Astrocyte (in vitro differentiated cells and primary cell): ENCODE measurements around the gene ERO1A. TPM values are rescaled to one million over a fixed set of nuclear protein-coding genes. Genes with fewer than 3 reads are reported as not detected.
"Not testable (repeated sequence)": the region's sequence is repeated elsewhere in the genome, so short reads cannot be mapped to it uniquely, and the experiment has no call there.

Experiments
- DNase-seq: peaks from one replicate; pipeline ENCODE4 v3.0.0-alpha.2; 2010; ENCODE audit warnings: low read depth
- FAIRE-seq: peaks from 2 replicates; lab custom pipeline; 2011; peaks lifted over from hg19 to GRCh38; lab: Jason Lieb, UNC
- H2AFZ ChIP-seq: 2 replicates; pipeline ENCODE4 v1.6.0; 2012; ENCODE audit warnings: low read depth, low read length, inconsistent platforms
- H3K27ac ChIP-seq: 2 replicates; pipeline ENCODE4 v1.5.1; 2011; ENCODE audit warnings: low read depth, low read length, inconsistent platforms
- H3K27me3 ChIP-seq: 2 replicates; pipeline ENCODE4 v1.6.0; 2011; ENCODE audit warnings: low read length, inconsistent platforms; ENCODE audit not compliant: insufficient read depth
- H3K36me3 ChIP-seq: 2 replicates; pipeline ENCODE4 v1.5.1; 2011; ENCODE audit warnings: low read length, inconsistent platforms; ENCODE audit not compliant: insufficient read depth
- H3K4me1 ChIP-seq: 2 replicates; pipeline ENCODE4 v1.5.1; 2011; ENCODE audit warnings: low read length, inconsistent platforms; ENCODE audit not compliant: insufficient read depth
- H3K4me2 ChIP-seq: 2 replicates; pipeline ENCODE4 v1.6.0; 2012; ENCODE audit warnings: low read length, inconsistent platforms
- H3K4me3 ChIP-seq: 2 replicates; pipeline ENCODE4 v1.5.1; 2011; ENCODE audit warnings: low read depth, mild to moderate bottlenecking, low read length, inconsistent platforms; ENCODE audit not compliant: insufficient read depth
- H3K79me2 ChIP-seq: 2 replicates; pipeline ENCODE4 v1.6.0; 2012; ENCODE audit warnings: mild to moderate bottlenecking, low read length, inconsistent platforms; ENCODE audit not compliant: insufficient read depth
- H3K9ac ChIP-seq: 2 replicates; pipeline ENCODE4 v1.6.0; 2012; ENCODE audit warnings: mild to moderate bottlenecking, low read length, inconsistent platforms
- H3K9me3 ChIP-seq: 2 replicates; pipeline ENCODE4 v1.5.1; 2012; ENCODE audit warnings: low read depth, mild to moderate bottlenecking, low read length, inconsistent platforms; ENCODE audit not compliant: insufficient read depth
- H4K20me1 ChIP-seq: 2 replicates; pipeline ENCODE4 v1.6.0; 2012; ENCODE audit warnings: low read length, inconsistent platforms; ENCODE audit not compliant: insufficient read depth
- H3K27ac Mint-ChIP-seq: one replicate; pipeline ENCODE4 v1.8.0; 2021; ENCODE audit warnings: mild to moderate bottlenecking, mixed read lengths; ENCODE audit not compliant: unreplicated experiment
- H3K27me3 Mint-ChIP-seq: one replicate; pipeline ENCODE4 v1.8.0; 2021; ENCODE audit warnings: low read depth, mixed read lengths; ENCODE audit not compliant: unreplicated experiment
- H3K36me3 Mint-ChIP-seq: one replicate; pipeline ENCODE4 v1.8.0; 2021; ENCODE audit warnings: low read depth, mixed read lengths; ENCODE audit not compliant: unreplicated experiment
- H3K4me1 Mint-ChIP-seq: one replicate; pipeline ENCODE4 v1.8.0; 2021; ENCODE audit warnings: low read depth, mixed read lengths; ENCODE audit not compliant: unreplicated experiment
- H3K4me3 Mint-ChIP-seq: one replicate; pipeline ENCODE4 v1.8.0; 2021; ENCODE audit warnings: mild to moderate bottlenecking, moderate library complexity, mixed read lengths; ENCODE audit not compliant: unreplicated experiment
- H3K9me3 Mint-ChIP-seq: one replicate; pipeline ENCODE4 v1.8.0; 2021; ENCODE audit warnings: mild to moderate bottlenecking, mixed read lengths; ENCODE audit not compliant: unreplicated experiment
- CTCF ChIP-seq: IDR thresholded peaks from 2 replicates; pipeline ENCODE4 v1.5.1; 2011; ENCODE audit warnings: low read depth, mild to moderate bottlenecking, inconsistent platforms, low read length, moderate library complexity; ENCODE audit not compliant: insufficient read depth
- EZH2 ChIP-seq: IDR thresholded peaks from 2 replicates; pipeline ENCODE4 v1.6.1; 2012; ENCODE audit warnings: mild to moderate bottlenecking, low read length, inconsistent platforms; ENCODE audit not compliant: insufficient read depth
- total RNA-seq: library from RNA; stranded (reverse); gene quantifications from 2 replicates; pipeline ENCODE4 v1.2.1, GENCODE V29; 2021

Gene ERO1A
- total RNA-seq, 1 donor from 2014 or later: 80.5 TPM

GRCh38 chr14:52727509-52727908, 32.2 kb upstream of the ERO1A start:
- H3K9ac ChIP-seq, H3K4me1 Mint-ChIP-seq, H3K27me3 Mint-ChIP-seq, H3K4me3 ChIP-seq, H3K9me3 Mint-ChIP-seq, H3K4me2 ChIP-seq, H3K27ac ChIP-seq, H3K27me3 ChIP-seq, H2AFZ ChIP-seq, H3K27ac Mint-ChIP-seq, H3K4me1 ChIP-seq, H3K4me3 Mint-ChIP-seq, FAIRE-seq, H3K36me3 Mint-ChIP-seq, H3K9me3 ChIP-seq, DNase-seq: not testable (repeated sequence)
- Histone ChIP-seq H4K20me1 (peaks cover 15% of the 10 kb centered on the region), H3K79me2 (peaks cover 39% of the 10 kb centered on the region), H3K36me3 (peaks cover 47% of the 10 kb centered on the region)

GRCh38 chr14:52724360-52724644, 28.9 kb upstream of the ERO1A start:
- no peak overlapping the region for H3K27ac Mint-ChIP-seq
- no peaks in the 10 kb centered on the region for H3K27me3 Mint-ChIP-seq
- peaks cover 23% of the 10 kb centered on the region for H4K20me1 ChIP-seq
- H3K9me3 ChIP-seq: no peaks in the 10 kb centered on the region
- DNase-seq (no peak), FAIRE-seq (no peak)
- no peaks in the 10 kb centered on the region for H3K27me3 ChIP-seq
- peaks cover 71% of the 10 kb centered on the region for H3K36me3 ChIP-seq
- no peak for TF ChIP-seq EZH2
- no peak for TF ChIP-seq CTCF
- H3K4me1 Mint-ChIP-seq: peaks cover 2% of the 10 kb centered on the region
- H3K4me3 ChIP-seq: no peak overlapping the region
- H3K4me3 Mint-ChIP-seq: no peak overlapping the region
- no peaks in the 10 kb centered on the region for H3K4me1 ChIP-seq
- no peak overlapping the region for H3K27ac ChIP-seq
- H3K4me2 ChIP-seq: no peak overlapping the region
- H3K9me3 Mint-ChIP-seq: no peaks in the 10 kb centered on the region
- peaks cover 2% of the 10 kb centered on the region for H3K36me3 Mint-ChIP-seq
- H3K9ac ChIP-seq: no peak overlapping the region
- H3K79me2 ChIP-seq: peaks cover 33% of the 10 kb centered on the region
- H2AFZ ChIP-seq: no peak overlapping the region

- H3K36me3 Mint-ChIP-seq: peaks cover 3% of the 10 kb centered on the region
- H3K79me2 ChIP-seq: peaks cover 33% of the 10 kb centered on the region
- H3K36me3 ChIP-seq: peaks cover 76% of the 10 kb centered on the region
- FAIRE-seq (no peak), DNase-seq (no peak)
- peaks cover 23% of the 10 kb centered on the region for H4K20me1 ChIP-seq
- H3K27ac ChIP-seq: no peak overlapping the region
- no peaks in the 10 kb centered on the region for H3K9me3 Mint-ChIP-seq
- no peak overlapping the region for H3K4me3 ChIP-seq
- H3K27me3 Mint-ChIP-seq: no peaks in the 10 kb centered on the region
- H2AFZ ChIP-seq: no peak overlapping the region
- no peak overlapping the region for H3K27ac Mint-ChIP-seq
- peaks cover 2% of the 10 kb centered on the region for H3K4me1 Mint-ChIP-seq
- H3K9me3 ChIP-seq: no peaks in the 10 kb centered on the region
- TF ChIP-seq CTCF: no peak
- no peak overlapping the region for H3K4me2 ChIP-seq
- no peaks in the 10 kb centered on the region for H3K4me1 ChIP-seq
- H3K4me3 Mint-ChIP-seq: no peak overlapping the region
- no peaks in the 10 kb centered on the region for H3K27me3 ChIP-seq
- no peak overlapping the region for H3K9ac ChIP-seq
Observed at GRCh38 chr14:52723514-52724359, 28.4 kb upstream of the ERO1A start.
